ENCODE results near the gene PLVAP. TPM values are rescaled to one million over a fixed set of nuclear protein-coding genes. Genes with fewer than 3 reads are reported as not detected.
A peak's percentile ranks its signal among the peaks of the same experiment; 100 is the strongest.

The PLVAP gene
- total and polyA plus RNA-seq, 9 of the 15 experiments (the other 6 are each of a cell fraction or from before 2014, with no cell fraction given) = 0.09 to 0.84 (median 0.51) TPM; not detected in 4

GRCh38 chr19:17351815-17352435 lies 25.2 kb downstream of the PLVAP start:
- no TSS peak for BruUV-seq (replicated peaks)
- H4K20me1 ChIP-seq (replicated peaks; ENCODE audit: control insufficient read depth, insufficient read depth, low read length) = 0 out of 2 replicates have a peak, but pooled peaks cover 3% of the 10 kb centered on the region
- H3K4me2 ChIP-seq (ENCODE audit: insufficient read depth, low read length) = no peak overlapping the region
- POLR2A ChIA-PET = no interaction called here
- no peaks in the 10 kb centered on the region for H3K36me3 ChIP-seq (ENCODE audit: control insufficient read depth, insufficient read depth, low read length)
- CTCF ChIA-PET (ENCODE audit: low intra/inter-chr PET ratio) = no interaction called here
- in situ Hi-C loops (cut with MboI) (no loop called here), intact Hi-C loops (cut with micrococcal nuclease) (no loop called here)
- no peaks in the 10 kb centered on the region for H3K9me3 ChIP-seq (replicated peaks; ENCODE audit: control insufficient read depth, insufficient read depth, low read depth, low read length)
- no peak overlapping the region for H2AFZ ChIP-seq (ENCODE audit: low read depth, low read length)
- 37% methylated on average over 32 of the region's 45 CpGs for WGBS (ENCODE audit: insufficient coverage, low coverage, missing lambda C conversion rate)
- H3K4me1 ChIP-seq (replicated peaks in 1 of 2; ENCODE audit: control insufficient read depth in 2 of 2, insufficient read depth in 2 of 2, low read length in 2 of 2) = peaks cover 0 to 11% of the 10 kb centered on the region in 2 experiments; a peak in 1 of 5 replicates
- ATAC-seq (peak; percentile 45), DNase-seq (ENCODE audit: extremely low read depth in 1 of 4, low spot score in 3 of 4) (peak in 3 of 4 experiments; percentile 27 to 44 (median 39)), FAIRE-seq (peak; percentile 15)
- H3K4me3 ChIP-seq = no peak overlapping the region
- H3K27me3 ChIP-seq (ENCODE audit: control insufficient read depth in 2 of 2, insufficient read depth in 2 of 2, low read length in 2 of 2) = peaks cover 13 to 49% of the 10 kb centered on the region in 2 experiments; a peak in 4 of 5 replicates
- no peaks in the 10 kb centered on the region for H3K79me2 ChIP-seq (ENCODE audit: control insufficient read depth, insufficient read depth, low read length)
- H3K27ac ChIP-seq (ENCODE audit: extremely low read depth, low read depth, low read length) = no peak overlapping the region
- H3K9ac ChIP-seq (ENCODE audit: insufficient read depth in 1 of 2, low read depth in 2 of 2, low read length in 2 of 2) = no peak overlapping the region
- no peaks in the 10 kb centered on the region for H3K9me1 ChIP-seq (ENCODE audit: control insufficient read depth, insufficient read depth, low read length)
- TF ChIP-seq HDAC8 (tag; IDR thresholded peaks at IDR 0.05) (no peak), PHB (CRISPR knock-in tag; IDR thresholded peaks at IDR 0.05) (no peak), ATF3 (IDR thresholded peaks at IDR 0.05) (peak; percentile 97), ATF3 (CRISPR knock-in tag; conservative IDR thresholded peaks at IDR 0.05) (no peak), YY1 (IDR thresholded peaks at IDR 0.05; ENCODE audit: borderline replicate concordance in 1 of 3, control insufficient read depth in 1 of 3, extremely low read depth in 1 of 3, insufficient read depth in 3 of 3, insufficient read length in 1 of 3, insufficient replicate concordance in 2 of 3, low read depth in 1 of 3, low read length in 2 of 3) (no peak), LEF1 (IDR thresholded peaks at IDR 0.05) (no peak), ZEB2 (IDR thresholded peaks at IDR 0.05) (no peak), THRA (IDR thresholded peaks at IDR 0.05) (no peak), STAT5A (IDR thresholded peaks at IDR 0.05; ENCODE audit: borderline replicate concordance, low read length) (no peak), TAL1 (IDR thresholded peaks at IDR 0.05) (no peak), STAT6 (CRISPR knock-in tag; IDR thresholded peaks at IDR 0.05) (0 out of 2 replicates have a peak, but pooled peaks have one; percentile 47), BDP1 (IDR thresholded peaks at IDR 0.05; ENCODE audit: insufficient read depth, insufficient read length) (no peak), SRSF7 (optimal IDR thresholded peaks at IDR 0.05; ENCODE audit: low read depth, low read length) (no peak), PML (IDR thresholded peaks at IDR 0.05; ENCODE audit: low read length) (no peak), TEAD1 (CRISPR knock-in tag; IDR thresholded peaks at IDR 0.05) (peak in 1 of 2 experiments; percentile 37; a peak in 1 of 4 replicates), MAX (CRISPR knock-in tag; IDR thresholded peaks at IDR 0.05) (peak; percentile 79), SNIP1 (IDR thresholded peaks at IDR 0.05; ENCODE audit: low read depth) (peak; percentile 53; the same call in 1 of the 2 replicates)

Measured in K562 (cell line).